Measurements from ENCODE around the gene SEMA5B. TPM values are rescaled to one million over a fixed set of nuclear protein-coding genes. Genes with fewer than 3 reads are reported as not detected.

The SEMA5B gene
- total RNA-seq, 2 donors from 2014 or later, result 0.14 to 3.2 TPM

DNA sequence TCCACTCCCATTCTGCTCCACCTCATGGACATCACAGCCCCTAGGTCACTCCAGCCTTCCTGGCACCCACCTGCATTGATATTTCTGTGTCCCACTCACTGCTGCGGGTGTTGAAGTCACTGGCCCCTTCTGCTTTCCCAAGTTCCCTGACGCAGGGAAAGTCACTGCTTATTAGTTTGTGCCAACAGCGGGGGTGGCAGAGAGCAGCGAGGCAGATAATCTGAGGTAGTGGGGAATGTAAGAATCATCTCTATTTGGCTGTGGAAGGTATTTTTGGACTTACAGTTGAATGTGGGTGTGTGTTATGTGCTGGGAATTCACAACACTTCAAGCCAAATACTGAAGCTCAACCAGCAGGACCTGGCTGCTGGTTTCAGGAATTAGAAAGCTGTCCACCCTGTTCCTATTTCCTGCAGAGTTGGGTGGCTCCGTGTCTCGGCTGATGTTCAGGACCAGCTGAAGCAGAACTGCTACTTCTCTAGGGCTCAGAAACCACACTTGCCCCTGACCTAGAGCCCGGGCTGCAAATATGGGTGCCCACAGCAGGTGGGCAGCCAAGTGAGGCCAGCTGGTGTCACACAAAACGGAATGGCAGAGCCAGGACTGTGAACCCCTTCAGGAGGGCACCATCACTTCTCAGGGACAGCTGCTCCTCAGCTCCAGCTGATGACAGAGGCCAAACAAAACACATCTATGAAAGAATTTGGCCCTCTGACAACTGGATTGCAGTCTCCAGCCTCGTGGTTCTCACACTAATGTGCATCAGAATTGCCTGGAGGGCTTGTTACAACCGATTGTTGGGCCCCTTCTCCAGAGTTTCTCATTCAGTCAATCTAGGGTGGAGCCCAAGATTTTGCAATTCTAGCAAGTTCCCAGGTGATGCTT is 57.7 kb downstream of the SEMA5B start:
- ATAC-seq (ENCODE audit: insufficient number of reproducible peaks, low FRiP score, low read depth) (no peak), DNase-seq (ENCODE audit: low spot score) (no peak)
- H3K4me1 ChIP-seq (ENCODE audit: control insufficient read depth in 1 of 2, low read depth in 2 of 2), result peaks cover 24 to 43% of the 10 kb centered on the region in 2 donors
- H3K36me3 ChIP-seq, result no peaks in the 10 kb centered on the region
- H3K27ac ChIP-seq, result peak overlapping the region; percentile 54 to 65
- TF ChIP-seq, protein P1, sequence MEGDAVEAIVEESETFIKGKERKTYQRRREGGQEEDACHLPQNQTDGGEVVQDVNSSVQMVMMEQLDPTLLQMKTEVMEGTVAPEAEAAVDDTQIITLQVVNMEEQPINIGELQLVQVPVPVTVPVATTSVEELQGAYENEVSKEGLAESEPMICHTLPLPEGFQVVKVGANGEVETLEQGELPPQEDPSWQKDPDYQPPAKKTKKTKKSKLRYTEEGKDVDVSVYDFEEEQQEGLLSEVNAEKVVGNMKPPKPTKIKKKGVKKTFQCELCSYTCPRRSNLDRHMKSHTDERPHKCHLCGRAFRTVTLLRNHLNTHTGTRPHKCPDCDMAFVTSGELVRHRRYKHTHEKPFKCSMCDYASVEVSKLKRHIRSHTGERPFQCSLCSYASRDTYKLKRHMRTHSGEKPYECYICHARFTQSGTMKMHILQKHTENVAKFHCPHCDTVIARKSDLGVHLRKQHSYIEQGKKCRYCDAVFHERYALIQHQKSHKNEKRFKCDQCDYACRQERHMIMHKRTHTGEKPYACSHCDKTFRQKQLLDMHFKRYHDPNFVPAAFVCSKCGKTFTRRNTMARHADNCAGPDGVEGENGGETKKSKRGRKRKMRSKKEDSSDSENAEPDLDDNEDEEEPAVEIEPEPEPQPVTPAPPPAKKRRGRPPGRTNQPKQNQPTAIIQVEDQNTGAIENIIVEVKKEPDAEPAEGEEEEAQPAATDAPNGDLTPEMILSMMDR (IDR thresholded peaks at IDR 0.05), result no peak
- no peaks in the 10 kb centered on the region for H3K9me3 ChIP-seq
- no peaks in the 10 kb centered on the region for H3K27me3 ChIP-seq (replicated peaks; ENCODE audit: insufficient read depth)
- H3K4me3 ChIP-seq, result peak overlapping the region; percentile 14

- no peak overlapping the region for H3K4me3 ChIP-seq
- H3K36me3 ChIP-seq, result no peaks in the 10 kb centered on the region
- DNase-seq (ENCODE audit: low spot score) (no peak), ATAC-seq (ENCODE audit: insufficient number of reproducible peaks, low FRiP score, low read depth) (no peak)
- H3K4me1 ChIP-seq (ENCODE audit: control insufficient read depth in 1 of 2, low read depth in 2 of 2), result peaks cover 16 to 24% of the 10 kb centered on the region in 2 donors
- no peak overlapping the region for H3K27ac ChIP-seq
- TF ChIP-seq, protein P1 (IDR thresholded peaks at IDR 0.05), result no peak
- no peaks in the 10 kb centered on the region for H3K27me3 ChIP-seq (replicated peaks; ENCODE audit: insufficient read depth)
- no peaks in the 10 kb centered on the region for H3K9me3 ChIP-seq
Measured at GRCh38 chr3:122967765-122968164, 59.8 kb downstream of the SEMA5B start.

DNA sequence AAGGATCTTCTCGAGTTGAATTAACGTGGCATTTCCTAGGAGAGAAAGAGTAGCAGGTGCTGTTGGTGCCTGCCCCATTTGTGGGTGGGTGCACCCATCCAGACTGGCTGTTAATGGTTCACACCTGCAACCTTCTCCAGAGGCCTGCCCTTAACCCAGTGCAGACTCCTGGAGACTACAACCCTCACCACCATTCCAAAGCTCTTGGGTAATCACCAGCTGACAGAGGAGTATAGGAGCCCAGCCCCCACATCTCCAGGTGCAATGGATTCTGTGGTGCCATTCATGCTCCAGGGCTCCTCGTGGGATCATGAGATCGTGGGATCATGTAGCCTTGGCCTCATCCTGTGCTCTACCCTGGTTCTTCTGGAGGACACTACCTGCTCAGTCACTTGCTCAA is 60.2 kb downstream of the SEMA5B start:
- Histone ChIP-seq H3K4me1 (ENCODE audit: control insufficient read depth in 1 of 2, low read depth in 2 of 2) (peaks cover 16 to 28% of the 10 kb centered on the region in 2 donors), H3K4me3 (no peak overlapping the region), H3K36me3 (no peaks in the 10 kb centered on the region), H3K27ac (no peak overlapping the region), H3K9me3 (no peaks in the 10 kb centered on the region), H3K27me3 (replicated peaks; ENCODE audit: insufficient read depth) (no peaks in the 10 kb centered on the region)
- TF ChIP-seq, protein P1 (IDR thresholded peaks at IDR 0.05), result no peak
- DNase-seq (ENCODE audit: low spot score), result no peak
- ATAC-seq (ENCODE audit: insufficient number of reproducible peaks, low FRiP score, low read depth), result no peak

DNA sequence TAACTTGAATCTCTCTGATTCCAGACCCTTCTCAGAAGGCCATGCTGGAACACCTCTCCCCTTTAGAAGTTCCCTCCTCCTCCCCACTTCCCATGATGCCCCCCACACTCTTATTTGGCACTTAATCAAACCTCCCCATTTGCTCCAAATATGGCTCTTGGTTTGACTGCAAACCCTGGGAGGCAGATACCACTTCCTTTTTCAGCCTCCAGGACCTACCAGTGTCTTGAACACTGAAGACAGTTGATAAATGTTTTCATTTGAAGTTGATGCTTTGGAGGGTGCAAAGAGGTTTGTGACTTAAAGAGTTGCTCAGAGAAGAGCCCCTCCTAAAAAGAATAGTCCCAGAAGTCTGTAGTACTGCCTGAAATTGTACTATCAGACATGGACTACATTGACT is 61.5 kb downstream of the SEMA5B start:
- TF ChIP-seq, protein P1 (IDR thresholded peaks at IDR 0.05), result no peak
- H3K4me1 ChIP-seq (ENCODE audit: control insufficient read depth in 1 of 2, low read depth in 2 of 2), result peaks cover 16 to 40% of the 10 kb centered on the region in 2 donors
- H3K4me3 ChIP-seq, result no peak overlapping the region
- H3K27ac ChIP-seq, result no peak overlapping the region
- no peaks in the 10 kb centered on the region for H3K27me3 ChIP-seq (replicated peaks; ENCODE audit: insufficient read depth)
- ATAC-seq (ENCODE audit: insufficient number of reproducible peaks, low FRiP score, low read depth), result no peak
- no peaks in the 10 kb centered on the region for H3K36me3 ChIP-seq
- DNase-seq (ENCODE audit: low spot score), result no peak
- H3K9me3 ChIP-seq, result no peaks in the 10 kb centered on the region

DNA sequence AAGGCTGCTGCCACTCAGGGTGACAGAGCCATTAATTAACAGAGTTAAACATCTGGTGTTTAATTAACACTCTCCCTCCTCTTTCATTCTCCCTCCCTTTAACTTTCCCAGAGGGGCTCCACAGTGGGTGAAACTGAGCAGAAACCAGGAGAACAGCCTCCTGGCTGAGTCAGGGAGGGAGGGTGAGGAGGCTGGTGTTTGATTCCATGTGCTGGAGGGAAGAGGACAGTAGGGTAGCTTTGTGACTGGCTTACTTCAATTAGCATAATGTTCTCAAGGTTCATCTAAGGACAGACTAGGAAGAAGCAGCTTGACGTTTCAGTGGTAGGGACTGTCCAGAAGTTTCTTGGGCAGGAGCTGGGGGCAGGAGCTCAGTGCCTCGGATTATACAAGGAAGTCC is 62.8 kb downstream of the SEMA5B start:
- Histone ChIP-seq H3K9me3 (no peaks in the 10 kb centered on the region), H3K4me1 (ENCODE audit: control insufficient read depth in 1 of 2, low read depth in 2 of 2) (peaks cover 7 to 29% of the 10 kb centered on the region in 2 donors), H3K27ac (no peak overlapping the region), H3K27me3 (replicated peaks; ENCODE audit: insufficient read depth) (no peaks in the 10 kb centered on the region), H3K4me3 (no peak overlapping the region), H3K36me3 (no peaks in the 10 kb centered on the region)
- TF ChIP-seq, protein P1 (IDR thresholded peaks at IDR 0.05), result no peak
- DNase-seq (ENCODE audit: low spot score), result no peak
- no peak for ATAC-seq (ENCODE audit: insufficient number of reproducible peaks, low FRiP score, low read depth)

Measured in thoracic aorta (tissue), 2 donors.